ENCODE measurements around the gene CFL2.
"Not testable (repeated sequence)": the region's sequence is repeated elsewhere in the genome, so short reads cannot be mapped to it uniquely, and the experiment has no call there.

The CFL2 gene

DNA sequence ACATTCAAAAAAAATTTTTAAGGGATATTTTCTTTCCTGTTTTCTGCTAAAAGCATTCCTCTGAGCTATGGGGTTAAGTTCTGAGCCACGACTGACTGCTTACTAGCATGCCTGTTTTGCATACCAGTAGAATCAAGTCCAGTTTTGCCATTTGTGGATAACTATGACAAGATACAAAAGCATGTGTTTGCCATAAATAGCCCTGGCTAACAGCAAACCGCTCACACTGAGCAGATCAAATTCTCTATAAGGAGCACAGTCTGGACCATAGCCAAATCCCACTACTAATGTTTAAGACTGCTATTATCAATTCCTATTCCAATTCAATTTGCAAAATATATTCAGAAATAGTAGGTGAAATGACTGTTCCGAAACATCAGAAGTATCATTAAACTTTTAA is 3.2 kb downstream of the CFL2 start:
- DNase-seq, result no peak

DNA sequence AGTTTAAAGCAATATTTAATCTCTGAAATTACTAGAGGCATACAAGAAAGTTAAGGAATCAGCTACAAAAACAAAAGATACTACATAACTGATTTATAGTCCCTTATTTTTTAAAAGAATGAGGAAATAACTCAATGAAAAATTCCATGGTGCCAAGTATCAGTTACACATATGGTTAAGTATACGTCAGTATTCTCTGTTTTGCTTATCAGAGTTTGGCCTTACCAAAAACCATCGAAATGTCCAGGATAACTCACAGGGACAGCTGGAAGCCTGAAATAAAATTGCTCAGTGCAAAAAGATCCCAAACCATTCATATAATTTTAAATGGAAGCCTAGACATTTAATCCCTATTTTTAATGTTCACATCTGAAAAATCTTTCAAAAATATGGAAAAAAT is 3.6 kb downstream of the CFL2 start:
- no peak for DNase-seq

DNA sequence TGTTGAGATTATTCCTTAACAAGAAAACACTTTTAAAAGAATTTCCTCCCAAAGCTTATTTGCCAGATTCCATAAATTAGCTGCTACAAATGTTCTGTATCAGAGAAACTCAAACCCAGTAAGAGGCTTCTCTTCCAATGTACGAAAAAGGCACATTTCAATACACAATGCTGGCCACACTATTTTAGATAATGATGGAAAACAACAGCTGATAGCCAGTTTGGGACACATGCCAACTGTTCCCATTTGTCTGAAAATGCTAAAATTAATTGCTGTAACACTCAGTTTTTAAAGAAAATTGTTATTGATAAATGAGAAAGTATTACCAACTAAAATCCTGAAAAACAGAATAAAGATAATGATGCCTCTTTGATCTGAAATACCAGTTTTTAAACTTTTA is 4.4 kb downstream of the CFL2 start:
- no peak for DNase-seq

DNA sequence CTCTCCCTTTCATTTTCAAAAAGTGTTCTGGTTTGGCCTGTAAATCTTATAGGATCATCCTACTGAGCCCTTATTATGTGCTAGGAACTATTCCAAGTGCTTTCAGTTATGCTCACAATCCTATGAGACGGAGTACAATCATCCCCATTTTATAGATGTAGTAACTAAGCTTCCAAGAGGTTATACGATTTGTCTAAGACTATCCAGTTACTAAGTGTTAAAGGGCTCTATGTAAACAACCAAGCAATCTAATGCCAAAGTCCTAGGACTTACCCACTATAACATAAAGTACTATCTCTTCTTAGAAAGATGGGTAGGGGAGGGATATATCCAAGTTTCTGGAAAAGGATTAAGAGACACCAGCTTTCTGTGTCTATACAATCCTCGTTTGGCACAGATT is 6.7 kb downstream of the CFL2 start:
- DNase-seq, result no peak

DNA sequence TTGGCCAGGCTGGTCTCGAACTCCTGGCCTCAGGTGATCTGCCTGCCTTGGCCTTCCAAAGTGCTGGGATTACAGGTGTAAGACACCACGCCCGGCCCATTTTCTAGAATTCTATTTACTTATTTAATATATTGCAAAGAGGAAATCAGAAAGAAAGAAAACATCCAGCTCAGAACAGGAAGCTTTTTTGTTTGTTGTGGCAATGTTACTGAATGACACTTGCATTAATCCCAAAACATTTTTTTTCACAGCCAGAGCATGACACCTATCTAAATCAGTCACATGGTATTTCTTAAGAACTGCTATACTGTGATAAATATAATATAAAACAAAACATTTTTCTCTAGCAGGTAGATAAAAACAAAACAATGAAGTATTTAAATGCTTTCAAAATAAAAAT is 12.6 kb downstream of the CFL2 start:
- no peak for DNase-seq

DNA sequence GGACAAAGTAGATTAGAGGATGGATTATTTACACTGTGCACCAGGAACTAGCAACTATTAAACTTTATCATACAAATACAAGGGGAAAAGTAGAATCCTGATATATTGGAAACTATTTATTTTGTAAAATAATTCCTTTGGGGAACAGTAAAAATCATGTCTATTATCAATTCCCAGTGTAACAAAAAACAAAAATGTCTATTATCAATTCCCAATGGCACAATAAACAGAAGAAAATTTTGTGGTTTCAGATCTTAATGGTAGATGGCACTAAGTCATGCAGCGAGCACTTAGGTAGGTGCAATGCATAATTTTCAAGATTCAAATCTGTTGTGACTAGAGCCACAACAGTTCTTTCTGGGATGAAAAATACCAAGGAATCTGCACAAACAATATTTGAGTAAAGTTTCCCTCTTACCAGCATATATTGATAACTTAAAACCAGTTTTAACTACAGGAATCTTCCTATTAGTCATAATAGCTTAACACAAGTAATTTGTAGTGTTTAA is 13.7 kb downstream of the CFL2 start:
- no peak for DNase-seq

DNA sequence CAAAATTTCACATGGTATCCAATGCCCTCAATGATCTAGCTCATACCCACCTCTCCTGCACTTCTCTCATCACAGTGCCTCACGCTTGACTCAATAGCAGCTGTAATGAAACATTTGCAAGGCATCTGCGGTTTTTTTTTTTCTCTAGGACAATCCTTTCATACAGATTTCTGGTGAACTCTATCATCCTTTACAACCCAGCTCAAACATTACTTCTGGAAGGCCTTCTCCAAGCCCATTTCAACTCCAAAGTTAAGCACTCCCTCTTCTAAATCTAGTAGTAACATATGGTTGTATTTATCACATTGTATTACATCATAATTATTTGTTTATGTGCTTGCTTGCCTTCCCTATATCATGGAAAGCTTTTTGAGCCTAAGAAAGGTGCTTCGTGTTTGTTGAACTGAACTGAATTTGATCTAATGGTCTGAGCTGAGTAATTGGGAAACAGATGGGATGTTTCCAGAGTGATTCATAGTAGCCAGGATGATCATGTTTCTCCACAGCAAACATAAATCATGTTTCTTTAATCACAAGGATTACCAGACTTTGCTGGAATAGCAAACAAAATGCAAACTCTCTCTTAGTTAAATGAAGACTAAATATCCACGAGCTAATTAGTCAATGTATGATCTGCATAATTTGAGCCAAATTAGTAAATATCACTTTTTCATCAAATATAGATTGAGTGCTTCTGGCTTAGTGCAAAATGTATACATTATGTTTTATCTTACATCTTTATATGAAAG is 14.3 kb downstream of the CFL2 start:
- no peak for DNase-seq

DNA sequence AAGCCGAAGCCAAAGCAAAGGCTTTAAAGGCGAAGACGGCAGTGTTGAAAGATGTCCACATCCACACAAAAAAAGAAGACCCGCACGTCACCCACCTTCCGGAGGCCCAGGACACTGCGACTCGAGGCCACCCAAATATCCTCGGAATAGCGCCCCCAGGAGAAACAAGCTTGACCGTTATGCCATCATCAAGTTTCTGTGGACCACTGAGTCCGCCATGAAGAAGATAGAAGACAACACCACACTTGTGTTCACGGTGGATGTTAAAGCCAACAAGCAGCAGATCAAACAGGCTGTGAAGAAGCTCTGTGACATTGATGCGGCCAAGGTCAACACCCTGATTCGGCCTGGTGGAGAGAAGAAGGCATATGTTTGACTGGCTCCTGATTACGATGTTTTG is 20.2 kb downstream of the CFL2 start:
- not testable (repeated sequence) for DNase-seq

DNA sequence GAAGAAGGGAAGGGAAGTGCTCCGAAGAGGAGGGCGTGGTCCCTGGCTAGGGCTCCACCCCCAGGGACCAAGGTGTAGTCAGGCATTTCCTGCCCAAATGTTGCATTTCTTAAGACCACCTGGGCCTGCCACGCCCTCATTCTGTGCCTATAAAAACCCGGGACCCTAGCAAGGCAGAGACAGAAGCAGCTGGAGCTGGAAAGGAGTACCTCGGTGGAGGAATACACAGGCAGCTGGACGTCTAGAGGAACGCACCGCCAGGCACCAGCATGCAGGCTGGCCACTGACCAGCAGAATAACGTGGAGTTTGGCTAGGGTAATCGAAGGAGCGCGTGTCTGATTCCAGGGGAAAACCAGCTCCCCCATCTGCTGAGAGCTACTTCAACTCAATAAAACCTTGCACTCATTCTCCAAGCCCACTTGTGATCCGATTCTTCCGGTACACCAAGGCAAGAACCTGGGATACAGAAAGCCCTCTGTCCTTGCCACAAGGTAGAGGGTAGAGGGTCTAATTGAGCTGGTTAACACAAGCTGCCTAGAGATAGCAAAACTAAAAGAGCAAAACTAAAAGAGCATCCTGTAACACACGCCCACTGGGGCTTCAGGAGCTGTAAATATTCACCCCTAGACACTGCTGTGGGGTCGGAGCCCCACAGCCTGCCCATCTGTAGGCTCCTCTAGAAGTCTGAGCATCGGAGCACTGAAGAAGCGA is 21.0 kb downstream of the CFL2 start:
- DNase-seq, result no peak

DNA sequence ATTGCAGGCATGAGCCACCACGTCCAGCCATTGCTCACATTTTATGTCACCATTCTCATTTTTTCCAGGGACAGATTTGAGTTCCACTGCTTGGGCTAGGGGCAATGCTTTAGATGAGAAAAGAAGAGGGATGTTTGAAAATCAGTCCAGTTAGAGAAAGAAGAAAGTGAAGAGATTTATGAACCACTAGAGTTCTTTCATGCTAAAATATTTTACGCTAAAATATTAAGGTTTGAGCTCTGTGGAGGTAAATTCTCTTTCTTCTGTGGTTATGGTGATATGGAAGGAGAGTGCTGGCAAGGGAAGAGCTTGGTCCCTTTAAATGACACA is 21.5 kb downstream of the CFL2 start:
- DNase-seq, result no peak

DNA sequence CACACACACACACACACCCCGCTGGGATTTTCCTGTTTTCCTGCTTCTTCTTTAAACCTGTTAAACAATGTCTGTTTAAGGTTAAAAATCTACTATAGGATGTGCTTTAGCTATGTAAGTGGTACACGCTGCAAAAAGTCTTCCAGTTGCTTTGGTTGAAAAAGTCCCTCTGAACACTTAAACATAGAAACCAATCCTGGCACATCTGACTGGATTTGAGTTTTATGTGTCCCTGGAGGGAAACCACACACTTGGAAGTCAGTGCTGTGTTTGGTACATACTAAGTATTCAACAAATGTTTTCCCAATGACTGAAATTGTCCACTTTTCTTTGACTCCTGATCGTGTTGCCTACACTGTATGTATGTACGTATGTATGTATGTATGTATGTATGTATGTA is 22.0 kb downstream of the CFL2 start:
- no peak for DNase-seq

DNA sequence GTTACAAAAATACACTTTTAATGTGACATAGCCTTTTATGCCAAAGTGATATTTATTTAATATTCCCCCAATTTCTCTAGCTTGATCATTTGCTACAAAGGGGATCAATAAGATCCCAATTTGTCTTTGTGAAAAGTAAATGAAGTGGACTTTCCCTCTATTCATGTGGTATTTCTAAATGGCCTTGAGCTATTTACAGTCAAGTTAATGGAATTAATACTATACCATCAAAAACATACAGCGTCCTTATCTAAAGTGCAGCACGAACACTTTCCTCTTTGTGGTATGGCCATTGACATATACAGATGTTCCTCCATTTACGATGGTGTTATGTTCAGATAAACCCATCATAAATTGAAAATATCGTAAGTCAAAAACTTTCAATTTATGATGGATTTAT is 23.2 kb downstream of the CFL2 start:
- no peak for DNase-seq

DNA sequence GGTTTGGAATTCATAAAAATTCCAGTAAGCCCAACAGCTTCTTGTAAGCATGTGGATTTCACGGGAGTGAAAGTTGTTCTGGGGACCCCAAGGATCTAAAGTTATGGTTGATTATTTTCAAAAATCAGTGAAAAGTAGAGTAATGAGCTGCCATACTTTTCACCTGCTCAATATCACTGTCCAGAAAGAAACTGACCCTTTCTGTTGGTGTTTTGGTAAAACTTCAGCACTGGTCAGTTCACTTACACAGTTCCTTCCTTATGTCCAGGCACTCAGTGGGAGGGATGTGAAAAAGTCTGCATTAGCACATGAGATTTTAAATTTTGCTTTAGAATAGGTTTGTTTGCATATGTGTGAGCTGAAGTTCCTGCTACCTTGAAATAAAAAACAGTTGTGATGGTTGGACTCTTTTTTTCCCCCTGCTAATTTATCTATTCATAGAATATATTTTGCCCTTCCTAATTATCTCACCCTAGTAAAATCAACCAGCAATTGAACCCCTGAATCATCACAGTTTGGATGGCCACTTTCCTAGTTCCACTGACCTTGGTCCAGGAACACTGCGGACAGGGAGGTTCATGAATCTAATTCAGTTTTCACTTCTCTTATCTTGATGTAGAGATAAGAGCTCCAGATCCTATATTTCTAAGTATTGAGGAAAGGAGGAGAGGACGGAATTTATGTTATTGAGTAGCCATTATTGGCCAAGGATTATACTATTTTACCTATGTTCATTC is 25.8 kb downstream of the CFL2 start:
- DNase-seq, result no peak

DNA sequence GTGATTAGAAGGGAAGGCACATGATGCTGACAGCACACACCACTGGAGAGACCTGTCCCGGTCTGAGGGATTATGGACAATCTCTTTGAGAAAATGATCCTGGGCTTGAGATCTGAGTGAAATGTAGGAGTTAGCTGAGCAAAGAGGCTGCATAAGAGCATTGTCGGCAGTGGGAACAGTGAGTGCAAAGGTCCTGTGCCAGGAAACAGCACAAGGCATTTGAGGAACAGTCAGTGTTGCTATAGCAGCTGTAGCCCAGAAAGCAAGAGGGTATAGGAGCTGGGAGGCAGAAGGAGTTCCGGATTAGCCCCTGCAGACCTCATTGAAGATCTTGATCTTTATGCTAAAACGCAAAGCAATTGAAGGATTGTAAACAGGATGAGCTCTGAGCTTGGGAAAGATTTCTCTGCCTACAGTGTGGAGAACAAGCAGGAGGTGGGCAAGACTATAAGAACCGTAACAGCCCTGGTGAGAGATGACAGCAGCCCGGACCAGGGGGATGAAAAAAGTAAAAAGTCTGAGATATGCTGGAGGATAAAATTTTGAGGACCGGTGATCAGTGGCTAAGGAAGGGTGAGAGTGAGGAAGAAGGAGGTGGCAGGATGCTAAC is 28.5 kb downstream of the CFL2 start:
- no peak for DNase-seq

DNA sequence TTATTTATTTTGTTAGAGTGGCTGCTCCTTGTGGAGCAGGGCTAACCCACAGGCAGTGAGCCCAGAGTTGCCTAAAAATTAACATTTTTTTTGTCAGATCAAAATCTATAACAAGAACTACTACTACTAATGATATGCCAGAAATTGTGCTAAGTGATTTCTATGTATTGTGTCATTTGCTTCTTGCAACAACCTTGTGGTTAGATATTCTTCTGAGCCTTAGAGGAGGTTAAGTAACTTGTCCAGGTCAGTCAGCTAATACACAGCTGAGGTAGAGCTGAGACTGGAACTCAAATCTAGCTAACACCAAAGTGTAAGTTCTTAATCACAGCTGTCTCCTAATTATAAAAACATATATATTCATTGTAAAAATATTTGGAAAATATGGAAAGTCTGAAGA is 29.8 kb downstream of the CFL2 start:
- DNase-seq, result peak; percentile 19 to 42

DNA sequence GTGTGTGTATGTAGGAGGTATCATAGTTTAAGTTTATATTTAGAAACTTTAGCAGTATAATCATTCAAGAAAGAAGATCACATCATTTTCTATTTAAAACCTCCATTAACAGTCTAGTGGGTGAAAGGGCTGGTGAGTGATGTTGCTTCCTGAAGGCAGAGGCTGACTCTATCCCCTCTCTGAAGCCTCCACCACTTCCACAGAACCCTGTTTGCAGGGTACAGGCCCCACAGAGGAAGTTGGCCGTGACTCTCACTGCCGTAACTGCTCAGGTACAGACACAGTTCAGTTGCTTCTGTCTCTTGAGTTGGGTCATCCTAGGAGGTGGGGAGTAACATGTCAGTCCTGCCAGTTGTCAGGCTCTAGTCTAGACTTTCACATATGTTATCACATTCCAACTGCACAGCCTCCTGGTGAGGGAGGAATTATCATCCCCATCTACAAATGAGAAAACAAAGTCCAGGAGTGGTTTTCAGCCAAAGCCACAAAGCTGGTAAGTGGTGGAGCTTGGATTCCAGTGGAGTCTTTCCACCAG is 31.5 kb downstream of the CFL2 start:
- DNase-seq, result peak in 1 of 2 donors; percentile 29

DNA sequence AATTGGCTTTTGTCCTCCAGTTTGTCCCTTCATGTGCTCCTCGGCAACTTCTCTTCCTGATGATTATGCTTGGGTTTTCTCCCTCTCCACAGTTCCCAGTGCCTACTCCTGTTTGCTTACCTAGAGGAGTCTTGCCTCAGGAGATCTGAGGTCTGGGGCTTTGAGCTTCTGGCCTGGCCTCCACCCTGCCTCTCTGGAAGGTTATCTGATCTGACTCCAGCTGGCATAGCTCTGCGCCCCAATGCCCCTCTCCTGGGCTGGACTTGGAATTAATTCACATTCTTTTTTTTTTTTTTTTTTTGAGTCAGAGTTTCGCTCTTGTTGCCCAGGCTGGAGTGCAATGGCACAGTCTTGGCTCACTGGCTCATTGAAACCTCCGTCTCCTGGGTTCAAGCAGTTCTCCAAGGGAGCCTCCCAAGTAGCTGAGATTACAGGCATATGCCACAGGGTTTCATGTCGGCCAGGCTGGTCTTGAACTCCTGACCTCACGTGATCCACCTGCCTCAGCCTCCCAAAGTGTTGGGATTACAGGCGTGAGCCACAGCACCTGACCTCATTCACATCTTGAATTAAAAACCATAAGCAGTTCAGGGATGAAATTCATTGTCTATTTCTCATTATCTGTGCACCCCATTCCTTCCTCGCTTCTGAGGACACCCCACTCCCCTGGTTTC is 33.5 kb downstream of the CFL2 start:
- DNase-seq, result no peak

DNA sequence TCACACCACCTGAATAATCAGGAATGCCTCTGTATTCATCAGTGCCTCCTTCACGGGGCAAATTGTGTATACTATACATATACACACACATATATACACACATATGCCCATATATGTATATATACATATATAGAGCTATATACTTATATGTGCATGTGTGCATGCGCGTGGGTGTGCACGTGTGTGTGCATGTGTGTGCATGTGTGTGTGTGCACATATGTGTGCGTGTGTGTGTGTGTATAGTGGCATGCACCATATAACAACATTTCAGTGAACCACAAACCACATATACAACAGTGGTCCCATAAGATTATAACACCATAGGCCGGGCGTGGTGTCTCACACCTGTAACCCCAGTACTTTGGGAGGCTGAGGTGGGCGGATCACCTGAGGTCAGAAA is 35.7 kb downstream of the CFL2 start:
- DNase-seq, result no peak

DNA sequence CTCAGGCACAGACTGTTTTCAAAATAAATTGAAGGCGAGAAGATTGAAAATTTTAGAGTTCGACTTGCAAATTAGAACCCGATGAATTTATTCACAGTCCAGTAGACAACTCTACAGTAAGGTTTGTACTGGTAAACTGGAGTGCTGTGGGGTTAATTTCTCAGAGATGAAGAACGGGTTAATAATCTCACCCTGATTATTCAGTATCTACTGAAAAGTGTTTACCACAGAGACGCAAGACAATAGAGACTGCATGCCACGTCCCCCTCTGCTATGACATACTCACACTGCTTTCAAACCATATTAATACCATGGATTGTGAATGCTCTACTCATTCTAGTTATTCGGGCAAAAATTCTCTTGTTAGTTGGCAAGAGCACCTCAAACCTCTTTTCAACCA is 36.1 kb downstream of the CFL2 start:
- no peak for DNase-seq

DNA sequence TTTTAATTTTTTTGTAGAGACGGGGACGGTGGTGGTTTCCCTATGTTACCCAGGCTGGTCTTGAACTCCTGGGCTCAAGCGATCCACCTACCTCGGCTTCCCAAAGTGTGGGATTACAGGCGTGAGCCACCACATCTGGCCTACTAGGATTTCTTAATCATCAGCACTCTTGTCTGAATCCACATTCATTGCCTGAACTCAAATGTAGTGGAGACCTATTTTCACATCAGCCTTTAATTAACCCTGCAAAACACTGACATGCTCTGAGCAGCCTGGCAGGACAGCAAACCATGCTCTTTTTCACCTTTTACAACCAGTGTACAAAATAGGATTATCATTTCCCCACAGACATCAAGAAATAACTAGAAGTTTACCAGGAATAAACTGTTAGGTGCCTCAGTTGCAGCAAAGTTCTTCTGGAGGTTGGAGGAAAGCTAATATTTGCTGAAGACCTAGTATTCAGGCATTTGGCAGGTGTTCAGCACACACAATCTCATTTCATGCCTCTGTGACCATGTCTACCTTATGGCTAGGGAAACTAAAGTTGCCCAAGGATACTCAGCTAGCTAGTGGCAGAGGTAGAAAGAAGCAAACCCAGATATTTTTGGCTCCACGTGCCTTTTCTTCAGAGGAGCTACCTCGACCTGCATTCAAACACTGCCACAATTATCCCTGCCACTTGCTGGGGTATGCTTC is 37.7 kb downstream of the CFL2 start:
- DNase-seq, result no peak

DNA sequence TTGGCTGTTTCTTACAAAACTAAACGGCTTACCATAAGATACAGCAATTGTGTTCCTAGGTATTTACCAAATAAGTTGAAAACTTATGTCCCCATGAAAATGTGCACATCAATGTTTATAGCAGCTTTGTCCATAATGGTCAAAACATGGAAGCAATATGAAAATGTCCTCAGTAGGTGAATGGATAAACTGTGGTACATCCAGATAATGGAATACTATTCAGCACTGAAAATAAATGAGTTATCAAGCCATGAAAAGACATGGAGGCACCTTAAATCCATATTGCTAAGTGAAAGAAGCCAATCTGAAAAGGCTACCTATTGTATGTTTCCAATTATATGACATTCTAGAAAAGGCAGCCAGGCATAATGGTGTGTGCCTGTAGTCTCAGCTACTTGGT is 40.7 kb downstream of the CFL2 start:
- no peak for DNase-seq

DNA sequence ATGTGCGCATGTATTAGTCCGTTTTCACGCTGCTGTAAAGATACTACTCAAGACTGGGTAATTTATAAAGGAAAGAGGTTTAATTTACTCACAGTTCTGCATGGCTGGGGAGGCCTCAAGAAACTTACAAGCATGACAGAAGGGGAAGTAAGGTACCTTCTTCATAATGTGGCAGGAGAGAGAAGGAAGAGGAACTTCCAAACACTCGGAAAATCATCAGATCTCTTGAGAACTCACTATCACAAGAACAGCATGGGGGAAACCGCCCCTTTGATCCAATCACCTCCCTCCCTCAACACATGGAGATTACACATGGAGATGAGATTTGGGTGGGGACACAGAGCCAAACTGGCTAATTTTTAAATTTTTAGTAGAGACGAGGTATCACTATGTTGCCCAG is 42.7 kb downstream of the CFL2 start:
- DNase-seq, result peak in 1 of 2 donors; percentile 41
